HG03521 (cell line): ENCODE data around the gene PPM1E.
"Not testable (repeated sequence)": the region's sequence is repeated elsewhere in the genome, so short reads cannot be mapped to it uniquely, and the experiment has no call there.

ENCODE experiments used
- ATAC-seq: cut with Tn5 transposase; IDR thresholded peaks from one replicate; pipeline ENCODE4 v1.9.1; 2021; ENCODE audit warnings: mild to moderate bottlenecking, moderate library complexity; ENCODE audit not compliant: unreplicated experiment

The PPM1E gene

GRCh38 chr17:58778482-58778881 is 22.8 kb downstream of the PPM1E start:
- ATAC-seq: not testable (repeated sequence)

GRCh38 chr17:58779446-58779845 is 23.8 kb downstream of the PPM1E start:
- no peak for ATAC-seq

DNA sequence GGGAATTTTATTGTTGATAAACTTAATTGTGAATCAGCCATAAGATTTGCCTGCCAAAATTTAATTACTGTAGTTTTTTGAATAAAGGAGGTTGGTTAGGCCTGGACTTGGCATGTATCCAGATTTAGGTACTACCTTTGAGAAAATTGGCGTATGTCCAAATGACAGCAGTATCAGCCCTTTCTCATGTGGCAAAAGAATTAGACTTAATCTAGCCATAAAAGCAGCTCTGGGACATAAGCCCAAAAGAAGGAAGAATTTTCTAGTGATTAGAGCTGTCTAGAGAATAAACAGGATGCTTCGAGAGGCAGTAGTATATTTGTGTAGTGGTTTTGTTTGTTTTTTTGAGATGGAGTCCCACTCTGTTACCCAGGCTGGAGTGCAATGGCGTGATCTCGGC is 27.7 kb downstream of the PPM1E start:
- no peak for ATAC-seq

DNA sequence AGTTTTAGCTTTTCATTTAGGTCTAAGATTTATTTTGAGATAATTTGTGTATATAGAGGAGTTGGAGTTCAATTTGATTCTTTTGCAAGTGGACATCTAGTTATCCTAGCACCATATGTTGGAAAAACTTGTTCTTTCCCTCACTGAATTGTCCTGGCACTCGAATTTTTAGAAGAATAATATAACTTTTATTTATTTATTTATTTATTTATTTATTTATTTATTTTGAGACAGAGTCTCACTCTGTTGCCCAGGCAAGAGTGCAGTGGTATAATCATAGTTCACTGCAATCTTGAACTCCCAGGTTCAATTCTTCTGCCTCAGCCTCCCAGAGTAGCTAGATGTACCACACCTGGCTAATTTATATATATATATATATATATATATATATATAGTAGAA is 29.4 kb downstream of the PPM1E start:
- no peak for ATAC-seq

DNA sequence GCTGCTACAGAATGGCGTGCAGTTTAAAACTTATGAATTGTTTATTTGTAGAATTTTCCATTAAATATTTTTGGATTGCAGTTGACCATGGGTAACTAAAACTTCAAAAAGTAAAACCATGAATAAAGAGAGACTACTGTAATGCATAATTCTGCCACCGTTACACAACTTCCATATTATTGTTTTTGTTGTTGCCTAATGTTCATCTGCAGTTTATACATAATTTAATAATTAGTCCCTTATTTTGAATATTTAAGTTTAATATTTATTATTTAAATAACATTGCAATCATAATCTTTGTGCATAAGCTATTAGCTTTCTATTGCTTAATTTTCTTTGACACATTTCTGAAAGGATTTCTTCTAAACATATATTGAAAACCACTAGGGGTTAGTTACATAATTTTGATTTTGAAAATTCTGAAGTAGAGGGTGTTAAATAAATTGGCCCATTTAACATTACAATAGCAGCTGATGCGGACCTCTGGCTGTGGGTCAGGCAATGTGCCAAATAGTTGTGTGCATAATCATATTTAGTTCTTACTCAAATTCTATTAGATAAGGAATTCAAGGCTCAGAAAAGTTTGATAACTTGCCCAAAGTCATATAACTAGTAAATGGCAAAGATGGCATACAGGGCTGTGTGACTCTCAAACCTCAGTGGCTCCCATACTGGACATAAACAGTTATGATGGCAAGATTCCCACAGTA is 31.1 kb downstream of the PPM1E start:
- ATAC-seq: no peak

GRCh38 chr17:58788199-58788598 is 32.5 kb downstream of the PPM1E start:
- ATAC-seq: no peak

GRCh38 chr17:58789160-58789559 is 33.5 kb downstream of the PPM1E start:
- no peak for ATAC-seq

DNA sequence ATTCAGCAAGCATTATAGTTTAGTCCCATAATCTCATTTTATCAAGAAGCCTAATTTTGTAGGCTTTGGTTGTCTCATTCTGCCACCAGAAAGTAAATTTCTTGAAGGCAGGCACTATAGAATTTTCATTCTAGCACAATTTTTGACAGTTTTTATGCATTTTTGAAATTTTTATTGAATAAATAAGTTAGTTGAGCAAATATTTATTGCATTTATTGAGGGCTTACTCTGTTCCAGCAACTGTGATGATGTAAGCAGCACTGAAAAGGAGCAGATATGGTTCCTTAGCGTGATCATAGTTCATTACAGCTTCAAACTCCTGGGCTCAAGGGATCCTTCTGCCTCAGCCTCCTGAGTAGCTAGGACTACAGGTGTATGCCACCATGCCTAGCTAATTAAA is 34.2 kb downstream of the PPM1E start:
- no peak for ATAC-seq

DNA sequence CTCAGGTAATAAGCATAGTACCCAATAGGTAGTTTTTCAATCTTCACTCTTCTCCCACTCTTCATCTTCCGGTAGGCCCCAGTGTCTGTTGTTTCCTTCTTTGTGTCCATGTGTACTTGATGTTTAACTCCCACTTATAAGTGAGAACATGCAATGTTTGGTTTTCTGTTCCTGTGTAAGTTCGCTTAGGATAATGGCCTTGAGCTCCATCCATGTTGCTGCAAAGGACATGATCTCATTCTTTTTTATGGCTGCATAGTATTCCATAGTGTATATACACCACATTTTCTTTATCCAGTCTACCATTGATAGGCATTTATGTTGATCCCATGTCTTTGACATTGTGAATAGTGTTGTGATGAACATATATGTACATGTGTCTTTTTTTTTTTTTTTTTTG is 38.9 kb downstream of the PPM1E start:
- ATAC-seq: not testable (repeated sequence)

GRCh38 chr17:58802188-58802587 is 46.5 kb downstream of the PPM1E start:
- no peak for ATAC-seq

GRCh38 chr17:58806046-58806445 is 50.4 kb downstream of the PPM1E start:
- no peak for ATAC-seq

DNA sequence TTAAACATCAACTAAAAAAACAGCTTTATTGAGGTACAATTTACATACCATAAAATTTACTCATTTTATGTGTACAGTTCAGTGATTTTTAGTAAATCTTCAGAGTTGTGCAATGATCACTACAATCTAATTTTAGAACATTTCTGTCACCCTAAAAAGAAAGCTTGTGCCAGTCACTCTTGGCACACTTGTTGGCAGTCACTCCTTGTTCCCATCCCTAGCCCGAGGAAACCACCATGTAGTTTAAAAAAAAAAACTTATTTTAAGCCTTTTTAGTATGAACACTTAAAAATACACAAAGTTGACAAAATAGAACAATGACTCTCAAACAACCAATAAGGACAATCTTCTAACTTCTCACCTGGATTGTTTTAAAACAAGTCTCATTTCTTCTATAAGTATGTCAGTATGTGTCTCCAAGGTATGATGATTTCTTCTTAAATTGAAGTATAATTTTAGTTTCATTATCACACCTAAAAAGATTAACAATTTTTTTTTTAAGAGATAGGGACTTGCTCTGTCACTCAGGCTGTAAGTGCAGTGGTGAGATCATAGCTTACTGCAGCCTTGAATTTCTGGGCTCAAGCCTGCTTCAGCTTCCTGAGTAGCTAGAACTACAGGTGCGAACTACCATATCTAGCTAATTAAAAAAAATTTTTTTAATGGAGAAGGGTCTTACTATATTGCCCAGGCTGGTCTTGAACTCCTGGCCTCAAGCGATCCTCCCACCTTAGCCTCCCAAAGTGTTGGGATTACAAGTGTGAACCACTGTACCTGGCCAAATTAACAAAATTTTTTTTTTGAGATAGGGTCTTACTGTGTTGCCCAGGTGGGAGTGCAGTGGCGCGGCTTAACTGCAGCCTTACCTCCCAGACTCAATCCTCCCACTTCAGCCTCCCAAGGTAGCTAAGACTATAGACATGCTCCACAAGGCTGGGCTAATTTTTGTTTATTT is 53.2 kb downstream of the PPM1E start:
- no peak for ATAC-seq

- no peak for ATAC-seq
Observed at GRCh38 chr17:58809564-58809936, 53.9 kb downstream of the PPM1E start.

GRCh38 chr17:58811290-58811689 is 55.6 kb downstream of the PPM1E start:
- no peak for ATAC-seq

DNA sequence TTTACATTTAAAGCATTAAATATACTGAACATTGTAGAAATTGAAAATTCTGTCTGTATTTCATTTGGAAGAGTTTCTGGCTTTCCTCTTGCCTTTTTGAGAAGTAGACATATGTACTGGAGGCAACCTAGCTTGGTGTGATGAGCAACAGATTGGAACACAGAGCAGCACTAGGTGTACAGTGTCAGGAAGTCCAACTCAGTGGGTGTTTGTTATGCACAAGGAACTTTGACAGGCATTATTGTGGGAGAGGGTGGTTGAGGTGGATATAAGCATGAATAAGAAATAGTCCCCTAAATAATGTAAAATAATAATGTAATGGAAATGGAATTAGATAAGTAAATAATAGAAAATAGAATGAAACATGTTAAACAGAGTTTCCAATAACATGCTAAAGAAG is 58.1 kb downstream of the PPM1E start:
- no peak for ATAC-seq

DNA sequence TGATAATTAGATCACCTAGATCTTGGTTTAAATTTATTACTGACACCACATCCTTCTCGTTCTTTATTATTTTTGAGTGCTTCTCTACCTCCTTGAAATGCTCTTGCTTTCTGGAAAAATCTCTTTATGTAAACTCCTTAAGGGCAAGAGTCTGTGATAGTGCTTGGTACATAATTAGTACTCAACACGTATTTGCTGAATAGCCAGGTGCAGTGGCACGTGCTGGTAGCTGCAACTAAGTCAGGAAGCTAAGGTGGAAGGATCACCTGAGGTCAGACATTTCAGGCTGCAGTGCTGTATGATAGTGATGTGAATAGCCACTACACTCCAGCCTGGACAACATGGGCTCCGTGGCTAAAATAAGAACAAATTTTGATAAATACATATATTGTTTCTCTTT is 63.0 kb downstream of the PPM1E start:
- no peak for ATAC-seq

GRCh38 chr17:58822148-58823050 is 66.7 kb downstream of the PPM1E start:
- ATAC-seq: no peak

DNA sequence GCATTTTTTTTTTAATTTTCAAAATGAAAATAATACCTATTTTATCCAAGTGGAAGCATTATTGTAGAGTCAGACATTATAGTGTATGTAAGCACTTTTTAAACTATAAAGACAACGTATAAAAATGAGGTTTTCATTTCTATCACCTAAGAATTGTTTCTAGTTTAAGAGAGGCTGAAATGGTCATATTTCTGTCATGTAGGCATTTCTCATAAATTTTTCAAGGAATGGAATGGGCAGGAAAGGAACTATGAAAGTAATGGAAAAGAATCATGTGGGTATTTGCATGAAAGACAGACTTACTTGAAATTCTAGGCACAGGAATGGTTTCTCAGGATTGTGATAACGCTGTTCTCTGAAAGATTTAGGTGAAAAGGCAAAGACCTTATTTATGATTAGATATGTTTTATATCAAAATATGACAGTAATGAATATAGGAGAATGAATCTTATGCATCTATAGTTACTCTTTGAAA is 67.4 kb downstream of the PPM1E start:
- no peak for ATAC-seq

DNA sequence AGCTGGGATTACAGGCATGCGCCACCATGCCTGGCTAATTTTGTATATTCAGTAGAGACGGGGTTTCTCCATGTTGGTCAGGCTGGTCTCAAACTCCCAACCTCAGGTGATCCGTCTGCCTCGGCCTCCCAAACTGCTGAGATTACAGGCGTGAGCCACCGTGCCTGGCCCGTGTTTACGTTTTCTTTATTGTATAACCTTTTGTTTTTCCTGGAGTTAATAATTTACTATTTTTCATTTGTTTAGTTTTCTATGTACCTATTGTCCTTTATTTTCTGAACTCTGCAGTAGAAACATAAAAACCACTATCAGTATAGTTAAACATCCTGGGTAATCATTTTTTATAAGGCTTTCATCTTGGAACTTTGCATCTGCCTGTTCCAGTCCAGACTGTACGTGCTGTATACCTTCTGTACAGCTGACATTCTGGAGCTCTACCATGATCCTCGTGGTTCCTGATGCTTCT is 73.6 kb downstream of the PPM1E start:
- ATAC-seq: no peak

DNA sequence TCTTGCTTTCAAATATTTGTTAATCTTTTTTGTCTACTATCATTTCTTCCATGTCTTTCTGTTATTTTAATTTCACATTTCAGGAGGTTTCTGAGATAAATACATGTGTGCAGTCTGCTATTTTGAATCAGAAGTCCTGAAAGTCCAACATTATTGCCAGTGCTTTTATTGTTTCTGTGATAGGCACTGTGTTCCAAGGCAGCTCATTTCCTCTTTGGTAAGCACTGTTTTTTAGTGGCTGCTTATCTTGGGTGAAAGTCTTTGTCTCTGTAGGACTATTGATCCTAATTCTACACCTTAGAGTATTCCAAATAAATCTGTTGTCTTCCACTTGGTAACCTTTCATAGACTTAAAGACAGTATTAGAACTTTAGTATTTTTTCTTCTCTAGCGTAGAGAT is 76.1 kb downstream of the PPM1E start:
- no peak for ATAC-seq

GRCh38 chr17:58832514-58832913 is 76.9 kb downstream of the PPM1E start:
- no peak for ATAC-seq
